ENCODE measurements around the gene GNPAT.
A peak's percentile ranks its signal among the peaks of the same experiment; 100 is the strongest.

DNA sequence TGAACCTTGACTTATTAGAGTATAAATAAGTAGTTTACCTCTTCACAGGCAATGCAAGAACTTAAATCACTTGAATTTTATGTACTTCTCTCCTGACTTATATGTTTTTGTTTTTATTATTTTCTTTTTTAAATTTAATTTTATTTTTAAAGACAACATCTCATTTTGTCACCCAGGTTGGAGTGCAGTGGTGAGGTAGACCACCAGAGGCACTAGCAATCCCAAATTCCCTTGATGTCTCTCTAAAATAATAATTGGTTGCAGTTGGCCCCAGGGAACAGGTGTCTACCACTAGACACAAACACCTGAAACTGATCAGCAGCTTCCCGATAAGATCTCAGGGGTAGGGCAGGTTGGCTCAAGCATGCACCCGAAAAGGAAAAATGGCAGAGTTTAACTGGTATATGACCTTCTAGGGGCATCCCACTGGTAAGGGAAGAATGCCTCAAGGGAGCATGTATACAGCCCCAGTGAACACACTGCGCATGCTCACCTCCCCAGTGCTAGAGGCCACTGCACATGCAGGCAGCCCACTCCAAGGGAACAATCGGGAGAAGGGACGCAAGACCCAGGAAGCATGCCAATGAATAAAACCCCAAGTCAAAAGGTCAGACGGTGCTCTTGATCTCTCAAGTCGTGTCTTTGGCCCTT, 82.0 kb downstream of the GNPAT start:
- TF ChIP-seq, protein P1, sequence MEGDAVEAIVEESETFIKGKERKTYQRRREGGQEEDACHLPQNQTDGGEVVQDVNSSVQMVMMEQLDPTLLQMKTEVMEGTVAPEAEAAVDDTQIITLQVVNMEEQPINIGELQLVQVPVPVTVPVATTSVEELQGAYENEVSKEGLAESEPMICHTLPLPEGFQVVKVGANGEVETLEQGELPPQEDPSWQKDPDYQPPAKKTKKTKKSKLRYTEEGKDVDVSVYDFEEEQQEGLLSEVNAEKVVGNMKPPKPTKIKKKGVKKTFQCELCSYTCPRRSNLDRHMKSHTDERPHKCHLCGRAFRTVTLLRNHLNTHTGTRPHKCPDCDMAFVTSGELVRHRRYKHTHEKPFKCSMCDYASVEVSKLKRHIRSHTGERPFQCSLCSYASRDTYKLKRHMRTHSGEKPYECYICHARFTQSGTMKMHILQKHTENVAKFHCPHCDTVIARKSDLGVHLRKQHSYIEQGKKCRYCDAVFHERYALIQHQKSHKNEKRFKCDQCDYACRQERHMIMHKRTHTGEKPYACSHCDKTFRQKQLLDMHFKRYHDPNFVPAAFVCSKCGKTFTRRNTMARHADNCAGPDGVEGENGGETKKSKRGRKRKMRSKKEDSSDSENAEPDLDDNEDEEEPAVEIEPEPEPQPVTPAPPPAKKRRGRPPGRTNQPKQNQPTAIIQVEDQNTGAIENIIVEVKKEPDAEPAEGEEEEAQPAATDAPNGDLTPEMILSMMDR (conservative IDR thresholded peaks at IDR 0.05): peak; percentile 37; the same call in 1 of the 2 replicates
- no peak for TF ChIP-seq EZH2 (IDR thresholded peaks at IDR 0.05; ENCODE audit: low read depth)
